HG02981 (cell line): Measurements from ENCODE around the gene DDO.

Experiments used
- ATAC-seq: cut with Tn5 transposase; IDR thresholded peaks from one replicate; pipeline ENCODE4 v1.9.1; 2021; ENCODE audit warnings: mild to moderate bottlenecking, moderate library complexity; ENCODE audit not compliant: unreplicated experiment

DDO gene

GRCh38 chr6:110421749-110422443 lies 6.5 kb upstream of the DDO start:
- no peak for ATAC-seq

GRCh38 chr6:110419028-110419739 lies 3.8 kb upstream of the DDO start:
- ATAC-seq: no peak

GRCh38 chr6:110418594-110418993 lies 3.2 kb upstream of the DDO start:
- ATAC-seq: no peak

- no peak for ATAC-seq
Observed at GRCh38 chr6:110414669-110415068, 706 bp downstream of the DDO start.

GRCh38 chr6:110412360-110412759 lies 3.0 kb downstream of the DDO start:
- no peak for ATAC-seq

GRCh38 chr6:110410511-110410910 lies 4.9 kb downstream of the DDO start:
- ATAC-seq: no peak

GRCh38 chr6:110409794-110410193 lies 5.6 kb downstream of the DDO start:
- ATAC-seq: no peak

- ATAC-seq: no peak
Observed at GRCh38 chr6:110408901-110409300, 6.5 kb downstream of the DDO start.

GRCh38 chr6:110404607-110405006 lies 10.8 kb downstream of the DDO start:
- no peak for ATAC-seq

GRCh38 chr6:110401585-110402176 lies 13.7 kb downstream of the DDO start:
- ATAC-seq: no peak

GRCh38 chr6:110400208-110400607 lies 15.2 kb downstream of the DDO start:
- ATAC-seq: no peak

- ATAC-seq: no peak
Observed at GRCh38 chr6:110399219-110400071, 15.9 kb downstream of the DDO start.

GRCh38 chr6:110398778-110399177 lies 16.6 kb downstream of the DDO start:
- ATAC-seq: no peak

GRCh38 chr6:110395221-110395620 lies 20.2 kb downstream of the DDO start:
- ATAC-seq: no peak

- no peak for ATAC-seq
Observed at GRCh38 chr6:110394409-110394808, 21.0 kb downstream of the DDO start.

GRCh38 chr6:110392727-110393126 lies 22.6 kb downstream of the DDO start:
- ATAC-seq: no peak

GRCh38 chr6:110390404-110390803 lies 25.0 kb downstream of the DDO start:
- ATAC-seq: no peak

- no peak for ATAC-seq
Observed at GRCh38 chr6:110389689-110390382, 25.5 kb downstream of the DDO start.

- no peak for ATAC-seq
Observed at GRCh38 chr6:110387986-110388385, 27.4 kb downstream of the DDO start.

- no peak for ATAC-seq
Observed at GRCh38 chr6:110385458-110385863, 29.9 kb downstream of the DDO start.

GRCh38 chr6:110378552-110378951 lies 36.8 kb downstream of the DDO start:
- no peak for ATAC-seq
